Measurements from ENCODE around the gene TBC1D2B.

DNA sequence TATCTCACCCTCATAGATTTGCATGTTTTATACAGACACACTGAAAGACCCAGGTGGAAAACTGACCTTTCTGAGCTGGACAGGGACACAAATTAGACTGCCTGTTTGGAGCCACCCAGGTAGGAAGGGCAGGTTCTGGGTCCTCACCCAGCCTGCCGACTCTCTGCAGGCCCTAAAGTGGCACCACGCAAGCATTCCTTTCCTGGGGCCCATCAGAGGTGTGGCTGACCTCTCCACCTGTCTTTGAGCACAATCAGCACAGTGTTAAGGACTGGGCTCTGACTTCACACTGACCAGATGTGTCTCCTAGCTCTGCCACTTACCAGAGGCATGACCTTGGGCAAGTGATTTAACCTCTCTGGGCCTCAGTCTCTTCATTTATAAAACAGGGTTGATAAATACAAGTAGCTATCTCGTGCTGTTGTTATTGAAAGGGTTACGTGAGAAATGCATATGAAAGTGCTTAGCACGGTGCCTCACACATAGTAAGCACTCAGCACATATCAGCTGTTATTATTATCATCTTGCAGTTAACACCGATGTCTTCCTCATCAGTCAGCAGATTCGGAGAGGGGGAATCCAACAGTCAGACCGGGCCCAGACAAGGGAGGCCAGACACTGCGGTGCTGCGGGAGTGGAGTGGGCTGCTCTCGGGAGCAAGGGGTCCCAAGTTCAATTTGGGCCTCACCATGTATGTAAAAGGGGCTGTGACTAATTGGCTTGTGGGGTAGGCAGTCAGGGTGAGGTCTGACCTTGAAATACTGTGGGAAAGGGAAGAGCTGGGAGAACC is 2.0 kb upstream of the TBC1D2B start:
- TF ChIP-seq, protein P1, sequence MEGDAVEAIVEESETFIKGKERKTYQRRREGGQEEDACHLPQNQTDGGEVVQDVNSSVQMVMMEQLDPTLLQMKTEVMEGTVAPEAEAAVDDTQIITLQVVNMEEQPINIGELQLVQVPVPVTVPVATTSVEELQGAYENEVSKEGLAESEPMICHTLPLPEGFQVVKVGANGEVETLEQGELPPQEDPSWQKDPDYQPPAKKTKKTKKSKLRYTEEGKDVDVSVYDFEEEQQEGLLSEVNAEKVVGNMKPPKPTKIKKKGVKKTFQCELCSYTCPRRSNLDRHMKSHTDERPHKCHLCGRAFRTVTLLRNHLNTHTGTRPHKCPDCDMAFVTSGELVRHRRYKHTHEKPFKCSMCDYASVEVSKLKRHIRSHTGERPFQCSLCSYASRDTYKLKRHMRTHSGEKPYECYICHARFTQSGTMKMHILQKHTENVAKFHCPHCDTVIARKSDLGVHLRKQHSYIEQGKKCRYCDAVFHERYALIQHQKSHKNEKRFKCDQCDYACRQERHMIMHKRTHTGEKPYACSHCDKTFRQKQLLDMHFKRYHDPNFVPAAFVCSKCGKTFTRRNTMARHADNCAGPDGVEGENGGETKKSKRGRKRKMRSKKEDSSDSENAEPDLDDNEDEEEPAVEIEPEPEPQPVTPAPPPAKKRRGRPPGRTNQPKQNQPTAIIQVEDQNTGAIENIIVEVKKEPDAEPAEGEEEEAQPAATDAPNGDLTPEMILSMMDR (IDR thresholded peaks at IDR 0.05; ENCODE audit: low read length) = no peak
- TF ChIP-seq EZH2phosphoT487 (IDR thresholded peaks at IDR 0.05; ENCODE audit: low read length) = no peak
